HepG2 (cell line): ENCODE measurements around the gene BLVRB. TPM values are rescaled to one million over a fixed set of nuclear protein-coding genes. Genes with fewer than 3 reads are reported as not detected.

Experiments
- IRX3 ChIP-seq: sonication (generic); formaldehyde crosslinking; IDR thresholded peaks from 2 replicates; pipeline ENCODE4 v1.8.1; 2023; ENCODE audit warnings: mild to moderate bottlenecking, low read depth, missing genetic modification reagents, borderline replicate concordance
- KAT2B ChIP-seq: fragments of 150-350 bp; IDR thresholded peaks from 2 replicates; pipeline ENCODE4 v1.6.1; 2014; ENCODE audit warnings: low read depth, low read length, borderline replicate concordance
- MEIS1 ChIP-seq: sonication (generic); formaldehyde crosslinking; IDR thresholded peaks from 2 replicates; pipeline ENCODE4 v1.9.0; 2021; ENCODE audit warnings: mild to moderate bottlenecking, missing genetic modification reagents, moderate library complexity, borderline replicate concordance
- TEAD3 ChIP-seq: optimal IDR thresholded peaks from 2 replicates; pipeline ENCODE3; 2016; ENCODE audit warnings: borderline replicate concordance
- ZNF407 ChIP-seq: sonication (generic); formaldehyde crosslinking; IDR thresholded peaks from one replicate; pipeline ENCODE4 v1.5.1; 2020; ENCODE audit warnings: mild to moderate bottlenecking, missing genetic modification reagents; ENCODE audit errors: not compliant biosample characterization
- ZNF646 ChIP-seq: sonication (generic); formaldehyde crosslinking; IDR thresholded peaks from 2 replicates; pipeline ENCODE4 v1.9.0; 2021; ENCODE audit warnings: mild to moderate bottlenecking, missing genetic modification reagents
- polyA plus RNA-seq, 8 experiments: library from polyadenylated mRNA; depleted of rRNA in 3 of 8; stranded (reverse) in 7 of 8; unstranded in 1 of 8; fragments of >200 nt; fragmentation: Illumina TruSeq in 4 of 8; extraction: Trizol in 4 of 8; gene quantifications; 2 replicates each; pipeline versions ENCODE4 v1.2.1 to v1.2.3, GENCODE V29; 2011 to 2016; ENCODE audit warnings: low read depth in 4 of 8, missing spikeins in 1 of 8, mixed read lengths in 1 of 8; ENCODE audit not compliant: insufficient read depth in 1 of 8
- total RNA-seq, 5 experiments: library from RNA; depleted of rRNA; stranded (reverse); fragments of >200 nt; fragmentation: Illumina TruSeq; extraction: Trizol; gene quantifications; 2 replicates each; pipeline ENCODE4 v1.2.3, GENCODE V29; 2016; ENCODE audit warnings: low read depth in 1 of 5
- TF ChIP-seq, protein P1 (sequence below): sonication (generic); formaldehyde crosslinking; IDR thresholded peaks from 2 replicates; pipeline ENCODE4 v1.5.0; 2020; ENCODE audit warnings: mild to moderate bottlenecking, missing genetic modification reagents
- TF ChIP-seq, protein P2 (sequence below): sonication (generic); formaldehyde crosslinking; IDR thresholded peaks from 2 replicates; pipeline ENCODE4 v1.4.0; 2020; ENCODE audit warnings: mild to moderate bottlenecking, missing genetic modification reagents

BLVRB gene
- total and polyA plus RNA-seq, 2 of the 13 experiments (the other 11 are each of a cell fraction or from before 2014, with no cell fraction given), result 25.9 to 51.4 TPM

DNA sequence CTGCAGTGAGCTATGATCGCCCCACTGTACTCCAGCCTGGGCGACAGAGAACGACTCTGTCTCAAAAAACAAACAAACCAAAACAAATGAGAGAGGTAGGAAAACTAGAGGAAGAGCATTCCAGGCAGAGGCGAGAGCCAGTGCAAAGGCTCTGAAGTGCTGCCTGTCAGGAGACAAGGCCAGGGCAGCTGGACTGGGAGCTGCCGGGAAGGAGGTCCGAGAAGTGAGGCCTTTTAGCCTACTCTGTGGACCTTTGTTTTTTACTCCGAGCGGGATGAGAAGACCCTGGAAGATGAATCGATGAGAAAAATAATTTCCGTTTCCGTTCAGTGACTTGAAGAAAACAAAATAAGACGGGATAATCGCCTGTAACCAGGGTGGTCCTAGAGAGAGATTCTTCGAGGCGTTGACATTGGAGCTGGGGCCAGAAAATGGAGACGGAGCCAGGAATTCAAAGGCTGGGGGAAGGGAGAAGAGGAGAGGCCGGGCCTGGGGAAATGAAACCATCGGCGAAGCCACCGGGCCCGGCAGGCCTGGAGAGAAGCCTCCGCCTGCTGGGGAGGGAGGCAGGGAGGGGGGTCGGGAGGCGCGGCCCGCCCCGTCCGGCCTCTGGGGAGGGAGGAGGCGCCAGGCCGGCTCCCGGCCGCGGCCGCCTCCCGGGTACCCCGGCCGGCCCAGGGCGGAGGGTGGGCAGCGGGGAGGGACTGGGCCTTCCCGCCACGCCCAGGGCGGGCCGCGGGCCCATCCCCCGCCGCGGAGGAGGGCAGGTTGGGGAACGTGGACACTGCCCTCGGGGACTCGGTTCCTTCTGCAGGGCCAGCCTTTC is 31.9 kb downstream of the BLVRB start (continued):
- TF ChIP-seq, protein P1, sequence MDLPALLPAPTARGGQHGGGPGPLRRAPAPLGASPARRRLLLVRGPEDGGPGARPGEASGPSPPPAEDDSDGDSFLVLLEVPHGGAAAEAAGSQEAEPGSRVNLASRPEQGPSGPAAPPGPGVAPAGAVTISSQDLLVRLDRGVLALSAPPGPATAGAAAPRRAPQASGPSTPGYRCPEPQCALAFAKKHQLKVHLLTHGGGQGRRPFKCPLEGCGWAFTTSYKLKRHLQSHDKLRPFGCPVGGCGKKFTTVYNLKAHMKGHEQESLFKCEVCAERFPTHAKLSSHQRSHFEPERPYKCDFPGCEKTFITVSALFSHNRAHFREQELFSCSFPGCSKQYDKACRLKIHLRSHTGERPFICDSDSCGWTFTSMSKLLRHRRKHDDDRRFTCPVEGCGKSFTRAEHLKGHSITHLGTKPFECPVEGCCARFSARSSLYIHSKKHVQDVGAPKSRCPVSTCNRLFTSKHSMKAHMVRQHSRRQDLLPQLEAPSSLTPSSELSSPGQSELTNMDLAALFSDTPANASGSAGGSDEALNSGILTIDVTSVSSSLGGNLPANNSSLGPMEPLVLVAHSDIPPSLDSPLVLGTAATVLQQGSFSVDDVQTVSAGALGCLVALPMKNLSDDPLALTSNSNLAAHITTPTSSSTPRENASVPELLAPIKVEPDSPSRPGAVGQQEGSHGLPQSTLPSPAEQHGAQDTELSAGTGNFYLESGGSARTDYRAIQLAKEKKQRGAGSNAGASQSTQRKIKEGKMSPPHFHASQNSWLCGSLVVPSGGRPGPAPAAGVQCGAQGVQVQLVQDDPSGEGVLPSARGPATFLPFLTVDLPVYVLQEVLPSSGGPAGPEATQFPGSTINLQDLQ (CRISPR knock-in tag), result no peak
- TF ChIP-seq MEIS1 (CRISPR knock-in tag) (no peak), ZNF407 (no peak), KAT2B (no peak), TEAD3 (peak; percentile 85), ZNF646 (CRISPR knock-in tag) (no peak), IRX3 (no peak)
- TF ChIP-seq, protein P2, sequence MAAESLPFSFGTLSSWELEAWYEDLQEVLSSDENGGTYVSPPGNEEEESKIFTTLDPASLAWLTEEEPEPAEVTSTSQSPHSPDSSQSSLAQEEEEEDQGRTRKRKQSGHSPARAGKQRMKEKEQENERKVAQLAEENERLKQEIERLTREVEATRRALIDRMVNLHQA (CRISPR knock-in tag), result no peak
